Naive B cell (primary cell): Measurements from ENCODE around the gene F2R. TPM values are rescaled to one million over a fixed set of nuclear protein-coding genes. Genes with fewer than 3 reads are reported as not detected.

Experiments used
- ATAC-seq, 2 donors: fragments of 150-1000 bp; cut with Tn5 transposase; 2 replicates each; pipeline ENCODE4 v1.10.0; 2021; ENCODE audit warnings: low read depth in 2 of 2, mild to moderate bottlenecking in 2 of 2, moderate library complexity in 2 of 2
- DNase-seq: peaks from one replicate; pipeline ENCODE4 v3.0.0; 2022
- H3K27ac Mint-ChIP-seq, 6 donors: one replicate each; pipeline ENCODE4 v1.8.0; 2020 to 2022; ENCODE audit warnings: mild to moderate bottlenecking in 6 of 6, mixed read lengths in 6 of 6, moderate library complexity in 5 of 6, inconsistent platforms in 2 of 6
- H3K27me3 Mint-ChIP-seq, 3 donors: one replicate each; pipeline ENCODE4 v1.8.0; 2021 to 2022; ENCODE audit warnings: mixed read lengths in 3 of 3, mild to moderate bottlenecking in 1 of 3
- H3K36me3 Mint-ChIP-seq, 2 donors: one replicate each; pipeline ENCODE4 v1.8.0; 2020 to 2022; ENCODE audit warnings: mixed read lengths in 2 of 2, inconsistent platforms in 1 of 2, mild to moderate bottlenecking in 1 of 2
- H3K4me1 Mint-ChIP-seq, 3 donors: one replicate each; pipeline ENCODE4 v1.8.0; 2020 to 2022; ENCODE audit warnings: mixed read lengths in 3 of 3, inconsistent platforms in 1 of 3, mild to moderate bottlenecking in 1 of 3, moderate library complexity in 1 of 3
- H3K4me3 Mint-ChIP-seq, 8 donors: one replicate each; pipeline ENCODE4 v1.8.0; 2020 to 2022; ENCODE audit warnings: mild to moderate bottlenecking in 8 of 8, mixed read lengths in 8 of 8, moderate library complexity in 8 of 8, inconsistent platforms in 2 of 8
- H3K9me3 Mint-ChIP-seq, 7 donors: one replicate each; pipeline ENCODE4 v1.8.0; 2020 to 2022; ENCODE audit warnings: mixed read lengths in 7 of 7, mild to moderate bottlenecking in 5 of 7, inconsistent platforms in 2 of 7, moderate library complexity in 1 of 7
- polyA plus RNA-seq, 6 donors: library from polyadenylated mRNA; unstranded; fragments of 300-500 nt; fragmentation: Illumina TruSeq; gene quantifications; one replicate each; pipeline ENCODE4 v1.2.3, GENCODE V29; 2021; ENCODE audit warnings: low read depth in 6 of 6

The F2R gene
- polyA plus RNA-seq, 6 donors from 2014 or later: 0.08 to 0.61 (median 0.27) TPM; not detected in 1

DNA sequence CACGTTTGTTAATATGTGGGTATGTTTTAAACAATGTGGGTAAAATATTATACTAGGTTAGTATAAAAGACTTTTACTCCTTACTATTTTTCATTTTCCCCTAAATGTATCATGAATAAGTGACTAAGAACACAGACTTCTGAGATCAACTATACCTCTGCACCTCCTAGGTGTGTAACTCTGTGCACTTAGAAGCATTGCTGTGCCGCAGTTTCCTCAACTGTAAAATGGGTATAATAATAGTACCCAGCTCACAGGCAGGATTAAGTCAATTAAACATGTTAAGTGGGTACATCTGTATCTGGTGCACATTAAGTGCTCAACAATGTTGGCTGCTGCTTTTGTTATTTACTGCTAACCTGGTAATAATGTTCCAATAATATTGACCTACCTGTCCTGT is 21.6 kb upstream of the F2R start:
- no peak for ATAC-seq
- Mint-ChIP-seq H3K9me3 (no peaks in the 10 kb centered on the region), H3K27ac (no peak overlapping the region), H3K4me3 (no peak overlapping the region), H3K27me3 (no peaks in the 10 kb centered on the region), H3K36me3 (peaks cover 0 to 12% of the 10 kb centered on the region in 2 donors), H3K4me1 (no peaks in the 10 kb centered on the region)
- DNase-seq: no peak

DNA sequence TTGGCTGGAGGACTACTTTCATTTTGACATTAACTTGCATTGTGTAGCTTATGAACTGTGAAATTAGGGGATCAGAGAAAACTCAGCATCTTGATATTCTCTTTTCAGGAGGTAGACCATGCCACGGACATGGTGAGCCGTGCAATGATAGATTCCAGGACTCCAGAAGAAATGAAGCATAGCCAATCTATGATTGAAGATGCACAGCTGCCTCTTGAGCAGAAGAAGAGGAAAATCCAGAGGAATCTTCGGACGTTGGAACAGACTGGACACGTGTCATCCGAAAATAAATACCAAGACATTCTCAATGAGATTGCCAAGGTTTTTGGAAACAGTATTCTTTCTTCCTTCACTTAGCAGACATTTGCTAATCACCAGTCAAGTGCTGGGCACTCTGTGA is 20.6 kb upstream of the F2R start:
- no peak for ATAC-seq
- Mint-ChIP-seq H3K27me3 (no peaks in the 10 kb centered on the region), H3K36me3 (peaks cover 0 to 12% of the 10 kb centered on the region in 2 donors), H3K27ac (no peak overlapping the region), H3K4me3 (no peak overlapping the region), H3K4me1 (no peaks in the 10 kb centered on the region), H3K9me3 (no peaks in the 10 kb centered on the region)
- DNase-seq: no peak

DNA sequence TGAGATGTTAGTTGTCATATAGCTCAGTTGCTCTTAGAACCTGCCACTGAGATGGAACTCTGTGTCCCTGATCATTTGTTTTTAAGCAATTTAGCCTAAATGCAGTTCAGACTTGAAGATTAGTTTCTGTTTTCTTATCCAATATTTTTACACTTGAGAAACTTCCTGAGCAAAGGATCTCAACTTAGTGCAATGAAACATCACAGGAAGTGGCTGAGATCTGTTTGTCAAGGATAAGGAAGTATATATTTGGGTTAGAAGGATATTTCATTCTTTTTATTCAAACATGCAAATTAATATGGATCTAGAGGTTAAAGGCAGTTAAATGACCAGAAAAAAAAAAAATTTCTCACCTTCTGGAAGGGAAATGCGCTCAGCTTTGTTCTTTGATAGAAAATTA is 19.7 kb upstream of the F2R start:
- H3K36me3 Mint-ChIP-seq: peaks cover 8 to 12% of the 10 kb centered on the region in 2 donors

DNA sequence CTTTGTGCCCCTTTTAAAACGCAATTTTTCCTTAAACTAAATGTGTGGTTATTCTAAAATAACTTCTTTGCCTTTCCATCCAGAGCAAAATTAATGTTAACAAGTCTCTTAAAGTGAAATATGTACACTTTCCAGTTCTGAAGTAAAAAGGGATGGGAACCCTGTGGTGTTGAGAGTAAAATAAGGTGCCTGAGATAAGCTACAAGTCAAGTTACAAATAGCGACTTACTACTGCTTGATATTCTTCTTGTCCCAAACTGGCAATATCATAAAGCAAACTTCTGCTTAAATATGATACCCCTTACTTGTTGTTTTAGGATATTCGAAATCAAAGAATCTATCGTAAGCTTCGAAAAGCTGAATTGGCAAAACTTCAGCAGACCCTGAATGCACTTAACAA is 18.3 kb upstream of the F2R start:
- Mint-ChIP-seq H3K4me1 (no peaks in the 10 kb centered on the region), H3K27me3 (no peaks in the 10 kb centered on the region), H3K36me3 (peaks cover 9 to 18% of the 10 kb centered on the region in 2 donors), H3K27ac (no peak overlapping the region), H3K4me3 (no peak overlapping the region), H3K9me3 (no peaks in the 10 kb centered on the region)
- no peak for DNase-seq
- ATAC-seq: no peak

More for the DNA sequence above, 19.7 kb upstream of the F2R start:
- H3K4me1 Mint-ChIP-seq: no peaks in the 10 kb centered on the region
- no peaks in the 10 kb centered on the region for H3K27me3 Mint-ChIP-seq
- H3K4me3 Mint-ChIP-seq: no peak overlapping the region
- no peaks in the 10 kb centered on the region for H3K9me3 Mint-ChIP-seq
- H3K27ac Mint-ChIP-seq: no peak overlapping the region
- DNase-seq: no peak
- ATAC-seq: no peak

DNA sequence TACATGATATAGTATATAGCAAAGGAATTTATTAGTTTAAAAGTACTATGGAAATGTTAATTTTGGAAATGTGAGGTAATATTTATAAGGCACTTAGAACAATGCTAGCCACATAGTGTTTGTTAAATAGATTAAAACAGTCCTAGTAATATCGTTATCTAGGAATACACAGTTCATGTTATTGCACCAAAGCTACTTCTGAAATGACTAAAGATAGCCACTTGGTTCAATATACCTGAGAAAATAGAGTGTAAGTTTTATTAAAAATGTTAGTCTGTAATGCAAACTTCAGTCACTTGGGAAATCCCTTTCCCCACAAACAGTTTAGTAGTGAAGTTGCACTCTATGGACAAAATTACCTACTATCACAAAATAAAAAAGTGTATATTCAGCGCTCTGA is 15.4 kb upstream of the F2R start:
- H3K36me3 Mint-ChIP-seq: peaks cover 9 to 11% of the 10 kb centered on the region in 2 donors
- H3K27ac Mint-ChIP-seq: no peak overlapping the region
- H3K4me3 Mint-ChIP-seq: no peak overlapping the region
- DNase-seq (no peak), ATAC-seq (no peak)
- H3K4me1 Mint-ChIP-seq: no peaks in the 10 kb centered on the region
- H3K27me3 Mint-ChIP-seq: no peaks in the 10 kb centered on the region
- no peaks in the 10 kb centered on the region for H3K9me3 Mint-ChIP-seq

DNA sequence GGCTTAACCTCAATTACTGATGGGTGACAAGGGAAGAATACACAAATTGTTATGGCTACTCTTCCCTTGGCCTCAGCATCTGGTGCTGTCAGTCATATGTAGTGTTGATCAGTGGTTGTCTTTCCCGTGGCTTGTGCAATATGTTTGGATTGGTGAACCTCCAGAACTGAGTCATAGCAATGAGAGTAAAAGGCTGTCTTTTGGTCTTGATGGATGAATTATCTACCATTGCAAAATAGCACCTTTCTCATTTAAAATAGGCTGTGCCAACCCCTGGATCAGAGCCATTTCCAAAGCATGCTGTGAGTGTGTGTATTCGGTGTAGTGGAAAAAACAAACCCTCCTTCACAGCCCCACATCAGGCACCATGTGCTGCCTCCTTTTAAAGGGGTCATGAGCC is 14.6 kb upstream of the F2R start:
- Mint-ChIP-seq H3K36me3 (peaks cover 9% of the 10 kb centered on the region in 2 donors), H3K27ac (no peak overlapping the region), H3K9me3 (no peaks in the 10 kb centered on the region)

DNA sequence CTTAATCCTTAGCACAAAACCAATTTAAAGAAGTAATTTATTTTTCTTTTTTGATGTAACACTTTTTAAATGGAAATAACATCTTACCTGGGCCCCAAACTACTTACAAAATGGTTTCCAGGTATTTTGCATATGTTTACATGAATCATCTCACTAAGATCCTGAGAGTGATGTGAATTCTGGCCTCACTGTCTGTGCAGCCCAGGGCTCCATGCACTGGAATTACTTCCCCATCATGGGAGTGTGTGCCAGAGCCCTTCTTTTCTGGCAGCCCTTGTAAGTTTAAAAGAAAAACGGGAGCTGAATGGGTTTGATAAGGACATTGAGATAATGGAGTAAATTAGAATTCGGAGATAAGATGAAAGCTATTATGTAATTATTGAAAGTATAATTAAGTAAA is 12.2 kb upstream of the F2R start:
- Mint-ChIP-seq H3K4me1 (no peaks in the 10 kb centered on the region), H3K4me3 (no peak overlapping the region), H3K27ac (no peak overlapping the region), H3K27me3 (no peaks in the 10 kb centered on the region), H3K36me3 (peaks cover 6 to 9% of the 10 kb centered on the region in 2 donors), H3K9me3 (no peaks in the 10 kb centered on the region)
- ATAC-seq (no peak), DNase-seq (no peak)

More for the DNA sequence above, 14.6 kb upstream of the F2R start:
- no peaks in the 10 kb centered on the region for H3K4me1 Mint-ChIP-seq
- no peak for ATAC-seq
- no peak for DNase-seq
- H3K4me3 Mint-ChIP-seq: no peak overlapping the region
- no peaks in the 10 kb centered on the region for H3K27me3 Mint-ChIP-seq

DNA sequence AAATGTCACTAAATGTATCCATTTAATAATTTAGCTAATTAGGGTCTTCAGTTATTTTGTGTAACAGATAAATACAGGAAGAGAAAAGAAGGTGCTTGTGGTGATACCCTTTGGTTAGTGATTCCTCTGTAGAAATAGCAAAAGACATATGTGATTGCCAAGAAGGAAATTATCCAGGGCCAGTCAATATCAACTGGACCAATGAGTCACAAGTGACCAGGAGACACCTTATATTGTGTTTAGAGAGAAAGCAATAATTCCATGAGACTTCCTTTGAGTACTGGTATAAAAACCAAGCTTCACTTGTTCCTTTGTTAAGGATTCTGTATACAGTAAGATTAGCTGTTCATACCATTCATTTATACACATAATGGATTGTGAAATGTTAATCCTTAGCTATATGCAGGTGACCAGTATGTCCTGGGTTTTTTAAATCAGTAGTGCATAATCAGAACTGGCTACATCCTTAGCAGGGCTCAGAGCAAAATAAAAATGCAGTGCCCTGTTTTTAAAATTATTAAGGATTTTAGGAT is 11.7 kb upstream of the F2R start:
- H3K27me3 Mint-ChIP-seq: no peaks in the 10 kb centered on the region
- no peak overlapping the region for H3K27ac Mint-ChIP-seq
- no peak for DNase-seq
- H3K4me3 Mint-ChIP-seq: no peak overlapping the region
- H3K36me3 Mint-ChIP-seq: peaks cover 6 to 9% of the 10 kb centered on the region in 2 donors
- H3K9me3 Mint-ChIP-seq: no peaks in the 10 kb centered on the region
- no peaks in the 10 kb centered on the region for H3K4me1 Mint-ChIP-seq
- ATAC-seq: no peak

DNA sequence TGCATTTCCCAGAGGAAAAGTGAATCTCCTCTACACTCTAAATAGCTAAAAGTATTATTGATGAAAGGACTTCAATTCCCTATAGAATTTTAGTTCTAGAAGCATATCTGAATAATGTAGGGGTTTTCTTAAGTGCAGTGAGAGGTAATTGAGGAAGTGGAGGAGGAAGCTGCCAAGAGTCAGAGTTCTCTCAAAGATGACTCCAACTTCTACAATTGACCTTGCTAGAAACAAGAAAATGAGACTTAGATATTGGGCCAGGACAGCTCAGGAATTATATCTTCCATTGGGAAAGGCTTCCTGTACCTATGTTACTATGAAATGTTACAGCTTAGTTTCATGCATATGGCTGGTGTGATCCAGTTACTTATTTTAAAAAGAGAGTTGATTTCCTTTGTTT is 10.4 kb upstream of the F2R start:
- ATAC-seq (peak; percentile 48 to 57), DNase-seq (no peak)
- H3K4me3 Mint-ChIP-seq: no peak overlapping the region
- peaks cover 6 to 8% of the 10 kb centered on the region in 2 donors for H3K36me3 Mint-ChIP-seq
- H3K27ac Mint-ChIP-seq: no peak overlapping the region
- no peaks in the 10 kb centered on the region for H3K9me3 Mint-ChIP-seq
- H3K4me1 Mint-ChIP-seq: no peaks in the 10 kb centered on the region
- H3K27me3 Mint-ChIP-seq: peaks cover 0 to 2% (median 0%) of the 10 kb centered on the region in 3 donors

DNA sequence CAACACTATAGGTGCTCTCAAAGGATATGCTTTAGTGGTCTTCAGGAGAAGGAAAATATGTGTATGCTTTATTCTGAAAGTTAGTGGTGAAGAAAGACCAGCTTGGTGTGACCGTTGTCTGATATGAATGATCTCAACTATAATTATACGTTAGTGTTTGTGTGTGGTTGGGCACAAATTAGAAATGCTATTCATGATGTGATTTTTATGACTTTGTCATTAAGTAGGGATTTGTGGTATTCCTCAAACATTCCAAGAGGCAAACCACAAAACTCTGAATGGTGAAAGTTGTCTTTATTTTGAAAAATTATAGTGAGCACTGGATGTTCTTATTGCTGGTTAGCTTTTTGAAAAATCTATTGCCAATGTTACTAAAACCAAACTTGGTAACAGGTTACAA is 6.2 kb upstream of the F2R start:
- Mint-ChIP-seq H3K36me3 (no peaks in the 10 kb centered on the region), H3K27ac (no peak overlapping the region), H3K4me1 (peaks cover 9 to 13% (median 13%) of the 10 kb centered on the region in 3 donors), H3K9me3 (peaks cover 0 to 4% (median 0%) of the 10 kb centered on the region in 7 donors), H3K27me3 (peaks cover 10 to 18% (median 17%) of the 10 kb centered on the region in 3 donors), H3K4me3 (no peak overlapping the region)
- ATAC-seq (no peak), DNase-seq (no peak)

DNA sequence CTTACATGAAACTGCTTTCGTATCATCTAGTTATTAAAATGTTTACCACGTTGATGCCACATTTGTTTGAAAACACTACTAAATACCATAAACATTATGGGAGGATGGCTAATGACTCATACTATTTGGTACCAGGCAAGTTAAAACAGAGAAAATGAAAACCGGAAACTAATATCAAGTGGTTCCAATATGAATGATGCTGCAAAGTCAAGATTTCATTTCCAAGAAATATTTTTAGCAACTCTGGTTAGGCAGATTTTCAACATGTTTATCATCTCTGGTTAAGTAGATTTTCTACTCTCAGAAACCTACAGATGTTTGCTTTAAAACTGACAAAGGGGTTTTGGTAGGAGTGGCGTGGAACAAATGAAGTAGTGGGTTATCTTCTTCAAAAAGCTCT is 4.9 kb upstream of the F2R start:
- DNase-seq: no peak
- H3K4me1 Mint-ChIP-seq: peaks cover 9 to 24% (median 16%) of the 10 kb centered on the region in 3 donors
- peak overlapping the region in 1 of 8 donors; percentile 13 for H3K4me3 Mint-ChIP-seq
- no peak overlapping the region for H3K27ac Mint-ChIP-seq
- H3K9me3 Mint-ChIP-seq: peaks cover 0 to 4% (median 0%) of the 10 kb centered on the region in 7 donors
- ATAC-seq: no peak
- no peaks in the 10 kb centered on the region for H3K36me3 Mint-ChIP-seq
- H3K27me3 Mint-ChIP-seq: peaks cover 10 to 27% (median 24%) of the 10 kb centered on the region in 3 donors

DNA sequence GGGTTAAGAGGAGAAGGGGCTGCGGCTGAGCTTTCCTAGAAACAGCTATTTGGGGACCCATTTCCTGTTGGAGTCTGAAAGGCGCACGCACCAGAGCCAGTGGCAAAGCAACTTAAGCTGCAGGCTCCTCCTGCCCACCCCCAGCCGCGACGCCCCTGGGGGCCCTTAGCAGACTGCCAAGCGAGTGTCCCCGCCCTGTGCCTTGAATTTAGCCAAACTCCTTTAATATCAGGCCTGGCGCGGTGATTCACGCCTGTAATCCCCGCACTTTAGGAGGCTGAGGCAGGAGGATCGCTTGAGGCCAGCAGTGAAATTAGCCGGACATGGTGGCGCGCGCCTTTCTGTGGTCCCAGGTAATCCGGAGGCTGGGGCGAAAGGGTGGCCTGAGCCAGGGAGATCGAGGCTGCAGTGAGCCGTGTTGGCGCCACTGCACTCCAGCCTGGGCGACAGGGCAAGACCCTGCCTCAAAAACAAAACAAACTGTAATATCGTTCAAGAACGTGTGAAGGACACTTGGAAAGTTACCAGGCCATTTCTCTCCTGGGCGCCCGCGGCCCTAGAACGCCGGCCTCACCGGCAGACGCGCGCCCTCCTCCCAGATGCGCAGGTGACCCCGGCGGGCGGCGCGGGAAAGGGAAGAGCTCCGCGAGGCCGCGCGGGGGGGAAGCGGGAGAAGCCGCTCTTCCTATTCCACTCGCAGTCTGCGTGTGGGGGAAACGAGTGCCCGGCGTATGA is 1.0 kb upstream of the F2R start:
- Mint-ChIP-seq H3K36me3 (no peaks in the 10 kb centered on the region), H3K4me1 (peaks cover 18 to 34% (median 27%) of the 10 kb centered on the region in 3 donors), H3K27me3 (peaks cover 42 to 58% (median 58%) of the 10 kb centered on the region in 3 donors), H3K27ac (peak overlapping the region in 1 of 6 donors; percentile 24), H3K9me3 (peaks cover 0 to 4% (median 0%) of the 10 kb centered on the region in 7 donors), H3K4me3 (peak overlapping the region; percentile 80 to 90 (median 86))
- ATAC-seq (peak; percentile 17 to 18), DNase-seq (no peak)

DNA sequence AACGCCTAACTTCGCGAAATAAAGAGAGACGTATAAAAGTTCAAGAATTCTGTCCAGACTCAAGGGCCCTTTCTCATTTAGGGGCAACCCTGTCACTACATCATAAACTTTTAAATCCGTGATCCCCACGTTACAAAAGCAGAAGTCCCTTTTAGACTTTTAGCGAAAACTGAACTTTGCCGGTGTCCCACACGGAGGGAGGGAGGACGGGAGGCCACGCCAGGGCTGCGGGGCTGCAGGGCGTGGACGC is 515 bp upstream of the F2R start:
- DNase-seq: no peak
- Mint-ChIP-seq H3K4me1 (peaks cover 18 to 34% (median 27%) of the 10 kb centered on the region in 3 donors), H3K27me3 (peaks cover 42 to 58% (median 57%) of the 10 kb centered on the region in 3 donors), H3K27ac (no peak overlapping the region), H3K36me3 (no peaks in the 10 kb centered on the region), H3K9me3 (peaks cover 0 to 4% (median 0%) of the 10 kb centered on the region in 7 donors), H3K4me3 (peak overlapping the region; percentile 80 to 90 (median 86))
- ATAC-seq: peak; percentile 44 to 58

DNA sequence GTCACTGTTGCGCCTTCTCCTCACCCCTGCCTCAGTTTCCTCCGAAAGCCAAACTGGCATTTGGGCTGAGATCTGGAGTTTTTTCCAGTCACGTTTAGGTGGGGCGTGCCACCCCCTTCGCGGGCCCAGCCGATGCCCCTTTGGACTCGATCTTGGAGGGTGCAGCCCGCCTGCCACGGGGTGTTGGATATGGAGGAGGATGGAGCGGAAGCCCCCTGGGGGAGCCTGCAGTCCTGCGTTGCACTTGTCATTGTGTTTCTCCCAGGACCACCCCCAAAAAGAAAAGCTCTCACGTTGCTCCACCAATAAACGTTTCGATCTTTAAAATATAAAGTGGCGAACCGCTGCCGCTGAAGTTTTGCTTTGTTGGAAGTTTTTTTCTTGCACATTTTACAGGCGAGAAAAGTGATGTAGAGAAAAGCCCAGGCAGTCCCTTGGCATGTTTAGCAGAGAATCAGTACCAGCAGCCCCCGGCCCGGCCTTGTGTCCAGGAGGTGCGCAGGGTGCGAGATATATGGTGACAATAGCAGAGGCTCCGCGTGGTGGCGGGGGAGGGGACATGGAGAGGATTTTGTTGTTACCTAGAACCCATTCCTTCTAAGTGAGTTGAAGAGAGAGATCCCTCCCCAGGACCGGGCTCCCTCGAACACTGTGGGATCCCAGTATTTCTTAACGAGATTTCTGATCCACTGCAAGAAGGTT is 681 bp downstream of the F2R start:
- H3K9me3 Mint-ChIP-seq: peaks cover 0 to 4% (median 0%) of the 10 kb centered on the region in 7 donors
- peaks cover 42 to 53% (median 49%) of the 10 kb centered on the region in 3 donors for H3K27me3 Mint-ChIP-seq
- ATAC-seq: no peak
- peak overlapping the region; percentile 80 to 90 (median 86) for H3K4me3 Mint-ChIP-seq
- H3K36me3 Mint-ChIP-seq: no peaks in the 10 kb centered on the region
- DNase-seq: no peak
- H3K27ac Mint-ChIP-seq: peak overlapping the region in 1 of 6 donors; percentile 53
- H3K4me1 Mint-ChIP-seq: peaks cover 22 to 40% (median 33%) of the 10 kb centered on the region in 3 donors
